A172 (cell line): ENCODE measurements around the gene PRPSAP1. TPM values are rescaled to one million over a fixed set of nuclear protein-coding genes. Genes with fewer than 3 reads are reported as not detected.
"Not testable (repeated sequence)": the region's sequence is repeated elsewhere in the genome, so short reads cannot be mapped to it uniquely, and the experiment has no call there.

Experiments
- DNase-seq: peaks from one replicate; pipeline ENCODE4 v3.0.0-alpha.2; 2015; ENCODE audit warnings: low spot score
- total RNA-seq: library from RNA; depleted of rRNA; stranded (reverse); fragments of >200 nt; shearing (Covaris generic); gene quantifications from 2 replicates; pipeline ENCODE4 v1.2.3, GENCODE V29; 2014

Gene PRPSAP1
- total RNA-seq, 1 experiment from 2014 or later = 49.7 TPM

GRCh38 chr17:76318586-76318985, 35.1 kb downstream of the PRPSAP1 start:
- no peak for DNase-seq

GRCh38 chr17:76317535-76317934, 36.2 kb downstream of the PRPSAP1 start:
- DNase-seq = no peak

GRCh38 chr17:76314392-76315227, 39.1 kb downstream of the PRPSAP1 start:
- DNase-seq = no peak

- no peak for DNase-seq
Observed at GRCh38 chr17:76312735-76313134, 41.0 kb downstream of the PRPSAP1 start.

- DNase-seq = no peak
Observed at GRCh38 chr17:76309461-76309860, 44.3 kb downstream of the PRPSAP1 start.

GRCh38 chr17:76307966-76308338, 45.8 kb downstream of the PRPSAP1 start, which contains the start of gene QRICH2:
QRICH2 (minus strand) TSS chr17:76308276; CDS start chr17:76307998, 278 bp downstream.
- DNase-seq = no peak

GRCh38 chr17:76307299-76307965, 46.3 kb downstream of the PRPSAP1 start:
- DNase-seq = no peak

GRCh38 chr17:76305135-76305454, 48.6 kb downstream of the PRPSAP1 start:
- DNase-seq = not testable (repeated sequence)

GRCh38 chr17:76304226-76305134, 49.2 kb downstream of the PRPSAP1 start:
- no peak for DNase-seq

GRCh38 chr17:76297436-76297835, 56.3 kb downstream of the PRPSAP1 start:
- DNase-seq = no peak

GRCh38 chr17:76296889-76297288, 56.8 kb downstream of the PRPSAP1 start:
- DNase-seq = no peak

- no peak for DNase-seq
Observed at GRCh38 chr17:76296186-76296585, 57.5 kb downstream of the PRPSAP1 start.

- DNase-seq = no peak
Observed at GRCh38 chr17:76293106-76293505, 60.6 kb downstream of the PRPSAP1 start.

GRCh38 chr17:76292567-76292966, 61.1 kb downstream of the PRPSAP1 start:
- no peak for DNase-seq

- no peak for DNase-seq
Observed at GRCh38 chr17:76281573-76282371, 71.9 kb downstream of the PRPSAP1 start.

- DNase-seq = no peak
Observed at GRCh38 chr17:76280650-76281049, 73.1 kb downstream of the PRPSAP1 start.

GRCh38 chr17:76279742-76280287, 73.9 kb downstream of the PRPSAP1 start:
- no peak for DNase-seq

- peak; percentile 59 for DNase-seq
Observed at GRCh38 chr17:76278952-76279741, 74.6 kb downstream of the PRPSAP1 start.

- no peak for DNase-seq
Observed at GRCh38 chr17:76278268-76278908, 75.3 kb downstream of the PRPSAP1 start.
